Measurements from ENCODE around the gene HSD17B4.
A peak's percentile ranks its signal among the peaks of the same experiment; 100 is the strongest.
"Not testable (repeated sequence)": the region's sequence is repeated elsewhere in the genome, so short reads cannot be mapped to it uniquely, and the experiment has no call there.

HSD17B4 gene, protein sequence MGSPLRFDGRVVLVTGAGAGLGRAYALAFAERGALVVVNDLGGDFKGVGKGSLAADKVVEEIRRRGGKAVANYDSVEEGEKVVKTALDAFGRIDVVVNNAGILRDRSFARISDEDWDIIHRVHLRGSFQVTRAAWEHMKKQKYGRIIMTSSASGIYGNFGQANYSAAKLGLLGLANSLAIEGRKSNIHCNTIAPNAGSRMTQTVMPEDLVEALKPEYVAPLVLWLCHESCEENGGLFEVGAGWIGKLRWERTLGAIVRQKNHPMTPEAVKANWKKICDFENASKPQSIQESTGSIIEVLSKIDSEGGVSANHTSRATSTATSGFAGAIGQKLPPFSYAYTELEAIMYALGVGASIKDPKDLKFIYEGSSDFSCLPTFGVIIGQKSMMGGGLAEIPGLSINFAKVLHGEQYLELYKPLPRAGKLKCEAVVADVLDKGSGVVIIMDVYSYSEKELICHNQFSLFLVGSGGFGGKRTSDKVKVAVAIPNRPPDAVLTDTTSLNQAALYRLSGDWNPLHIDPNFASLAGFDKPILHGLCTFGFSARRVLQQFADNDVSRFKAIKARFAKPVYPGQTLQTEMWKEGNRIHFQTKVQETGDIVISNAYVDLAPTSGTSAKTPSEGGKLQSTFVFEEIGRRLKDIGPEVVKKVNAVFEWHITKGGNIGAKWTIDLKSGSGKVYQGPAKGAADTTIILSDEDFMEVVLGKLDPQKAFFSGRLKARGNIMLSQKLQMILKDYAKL

GRCh38 chr5:119452373-119453039 is at the start of gene HSD17B4:
Gene HSD17B4 (plus strand): TSS chr5:119452497. CDS start chr5:119452576, 79 bp downstream.
- peak; percentile 73 for DNase-seq

GRCh38 chr5:119402555-119402954 is 49.7 kb upstream of the HSD17B4 start:
- DNase-seq, result no peak

DNA sequence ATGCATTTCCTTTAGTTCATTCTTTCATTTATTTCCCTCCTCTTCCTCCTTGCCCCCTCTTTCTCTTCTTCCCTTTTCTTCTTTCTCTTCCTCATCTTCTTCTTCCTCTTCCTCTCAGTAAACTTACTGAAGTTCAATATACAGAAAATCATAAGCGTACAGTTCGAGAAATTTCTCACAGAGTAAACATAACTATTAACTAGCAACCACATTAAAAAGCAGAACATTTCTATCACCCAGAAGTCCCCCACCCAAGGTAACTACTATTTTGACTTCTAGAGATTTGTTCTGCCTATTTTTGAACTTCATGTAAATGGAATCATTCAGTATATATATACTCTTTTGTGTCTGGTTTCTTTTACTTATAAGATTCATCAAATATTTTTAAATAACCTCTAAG is 48.3 kb upstream of the HSD17B4 start:
- no peak for DNase-seq

GRCh38 chr5:119405419-119405818 is 46.9 kb upstream of the HSD17B4 start:
- no peak for DNase-seq

GRCh38 chr5:119406551-119407110 is 45.7 kb upstream of the HSD17B4 start:
- DNase-seq, result no peak

DNA sequence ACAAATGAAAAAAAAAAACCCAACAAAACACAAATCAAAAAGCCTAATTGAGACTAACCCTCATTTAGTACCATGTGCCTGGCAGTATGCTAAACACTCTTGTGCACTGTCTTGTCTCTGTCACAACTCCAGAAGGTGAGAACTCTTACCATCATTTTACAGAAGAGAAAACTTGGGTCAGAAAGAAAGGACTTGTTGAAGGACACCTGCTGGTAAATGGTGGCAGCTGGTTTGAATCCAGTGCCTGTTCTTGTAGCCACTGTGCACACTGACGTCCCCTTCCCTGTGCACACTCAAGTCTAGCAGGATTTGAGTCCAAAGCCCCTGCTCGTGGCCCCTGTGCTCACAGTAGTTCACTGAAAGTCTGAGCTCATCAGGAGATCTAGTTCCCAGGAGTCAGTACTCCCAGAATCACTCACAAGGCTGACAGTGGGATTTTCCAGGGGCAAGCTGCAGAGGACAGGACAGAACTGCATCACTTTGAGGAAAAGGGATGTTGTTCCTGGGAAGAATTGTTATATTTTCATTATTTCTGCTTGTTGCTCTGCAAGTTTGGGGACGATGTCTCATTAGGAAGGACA is 43.0 kb upstream of the HSD17B4 start:
- DNase-seq, result no peak

DNA sequence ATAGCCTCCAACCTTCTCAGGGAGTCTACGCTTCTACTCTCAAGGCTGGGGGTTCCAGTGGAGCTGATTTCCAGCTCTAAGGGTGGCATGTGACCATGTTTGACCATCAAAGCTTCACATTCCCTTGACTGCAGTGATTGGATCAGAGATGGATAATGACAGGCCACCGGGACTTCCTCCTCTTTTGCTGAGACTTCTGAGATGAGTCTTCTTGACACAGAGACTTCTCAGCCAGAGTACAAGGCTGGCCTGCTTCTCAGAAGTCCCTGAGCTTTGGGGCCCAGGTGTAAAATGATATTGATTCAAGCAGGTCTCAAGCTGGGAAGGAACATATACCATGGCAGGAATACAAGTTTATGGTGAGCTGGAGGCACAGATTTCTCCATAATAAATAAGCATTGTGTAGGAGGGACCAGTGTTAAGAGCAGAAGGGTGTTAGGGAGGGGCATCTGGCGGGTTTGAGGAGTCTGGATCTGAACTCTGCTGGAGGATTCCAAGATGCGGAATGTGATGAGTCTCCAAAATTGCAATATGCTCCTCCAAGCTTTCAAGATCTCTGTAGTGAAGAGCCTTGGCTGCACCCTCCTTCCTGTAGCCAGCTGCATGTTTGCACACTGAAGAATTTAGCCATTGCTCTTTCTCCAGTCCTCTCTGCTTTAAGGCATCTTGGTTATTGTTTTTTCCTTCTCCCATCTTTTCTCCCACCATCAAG is 41.7 kb upstream of the HSD17B4 start:
- no peak for DNase-seq

GRCh38 chr5:119411361-119412278 is 40.7 kb upstream of the HSD17B4 start:
- DNase-seq, result peak; percentile 71

DNA sequence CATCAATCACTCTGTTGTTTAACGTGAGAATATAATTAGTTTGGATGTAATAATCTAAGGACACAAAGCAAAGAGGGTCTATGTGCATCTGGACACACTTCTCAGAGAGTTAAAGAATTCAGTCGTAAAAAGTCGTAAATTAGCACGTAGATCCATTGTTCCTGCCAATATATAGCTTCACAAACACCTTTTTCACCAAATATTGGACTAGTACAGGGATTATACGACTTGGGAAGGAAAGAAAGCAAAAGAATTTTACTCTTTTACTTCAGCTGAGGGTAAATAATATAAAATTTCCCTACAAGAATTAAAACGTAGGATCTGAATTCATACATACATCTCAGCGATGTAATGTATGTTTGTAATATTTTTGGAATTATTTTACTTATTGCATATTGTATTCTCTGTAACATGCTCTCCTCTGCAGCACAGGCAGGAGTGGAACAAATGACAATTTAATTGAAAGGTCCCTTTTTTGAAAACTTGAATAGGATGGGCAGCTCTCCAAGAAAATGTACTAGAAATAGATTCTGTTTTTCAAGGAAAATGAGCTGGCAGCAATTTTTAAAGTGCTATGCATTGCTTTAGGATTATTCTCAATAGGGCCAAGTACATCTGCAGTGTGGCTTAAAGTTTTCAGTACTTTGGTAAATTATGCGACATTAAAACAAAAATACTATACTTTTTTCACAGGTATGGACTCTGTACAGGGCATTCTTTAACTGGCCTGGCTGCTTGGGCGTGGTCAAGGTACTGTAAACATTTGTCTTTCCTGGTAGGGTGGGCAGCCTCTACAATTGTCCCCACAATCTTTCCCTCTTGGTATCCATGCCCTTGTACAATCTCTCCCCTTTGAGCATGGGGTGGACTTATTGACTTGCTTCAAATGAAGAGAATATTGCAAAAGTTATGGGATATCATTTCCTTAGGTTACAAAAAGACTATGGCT is 39.7 kb upstream of the HSD17B4 start:
- DNase-seq, result no peak

DNA sequence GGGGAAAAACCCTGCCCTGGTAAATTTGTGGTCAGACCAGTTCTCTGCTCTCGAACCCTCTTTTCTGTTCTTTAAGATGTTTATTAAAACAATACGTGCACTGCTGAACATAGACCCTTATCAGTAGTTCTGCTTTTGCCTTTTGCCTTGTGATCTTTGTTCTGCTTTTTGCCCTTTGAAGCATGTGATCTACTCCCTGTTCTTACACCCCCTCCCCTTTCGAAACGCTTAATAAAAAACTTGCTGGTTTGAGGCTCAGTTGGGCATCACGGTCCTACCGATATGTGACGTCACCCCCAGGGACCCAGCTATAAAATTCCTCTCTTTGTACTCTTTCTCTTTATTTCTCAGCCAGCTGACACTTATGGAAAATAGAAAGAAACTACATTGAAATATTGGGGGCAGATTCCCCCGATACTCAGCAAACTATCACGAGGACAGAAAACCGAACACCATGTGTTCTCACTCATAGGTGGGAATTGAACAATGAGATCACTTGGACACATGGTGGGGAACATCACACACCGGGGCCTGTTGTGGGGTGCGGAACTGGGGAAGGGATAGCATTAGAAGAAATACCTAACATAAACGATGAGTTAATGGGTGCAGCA is 38.1 kb upstream of the HSD17B4 start:
- not testable (repeated sequence) for DNase-seq

DNA sequence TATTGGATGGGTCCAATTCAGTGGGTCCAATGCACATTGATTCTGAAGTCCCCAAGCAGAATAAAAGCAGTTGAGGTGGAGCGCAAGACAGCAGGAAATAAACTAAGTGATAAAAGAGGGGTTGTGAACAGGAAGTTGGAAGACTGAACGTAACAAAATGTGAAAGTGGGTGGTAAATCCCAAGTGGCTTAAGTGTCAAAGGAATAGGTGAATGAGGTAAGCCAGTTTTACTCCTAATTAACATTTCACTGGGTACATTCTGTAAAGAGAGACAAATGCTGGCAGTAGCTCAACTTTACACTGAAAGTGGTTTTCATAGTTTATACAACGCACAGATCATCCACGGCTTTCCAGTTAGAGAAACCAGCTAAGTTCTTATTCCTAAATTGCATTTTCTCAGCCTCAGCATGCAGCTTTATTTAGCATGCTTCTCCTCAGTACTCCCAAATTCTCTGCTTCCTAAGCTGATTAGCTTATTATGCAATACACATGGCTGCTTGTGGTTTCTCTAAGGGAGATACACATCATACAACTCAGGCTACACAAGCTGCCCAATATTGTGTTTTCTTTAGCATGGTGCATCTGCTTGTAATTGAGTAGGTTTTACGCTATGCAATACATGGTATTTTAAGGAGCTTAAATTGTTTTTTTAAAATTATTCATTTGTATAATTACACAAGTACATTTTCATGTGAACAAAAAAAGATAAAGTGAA is 34.2 kb upstream of the HSD17B4 start:
- DNase-seq, result no peak

DNA sequence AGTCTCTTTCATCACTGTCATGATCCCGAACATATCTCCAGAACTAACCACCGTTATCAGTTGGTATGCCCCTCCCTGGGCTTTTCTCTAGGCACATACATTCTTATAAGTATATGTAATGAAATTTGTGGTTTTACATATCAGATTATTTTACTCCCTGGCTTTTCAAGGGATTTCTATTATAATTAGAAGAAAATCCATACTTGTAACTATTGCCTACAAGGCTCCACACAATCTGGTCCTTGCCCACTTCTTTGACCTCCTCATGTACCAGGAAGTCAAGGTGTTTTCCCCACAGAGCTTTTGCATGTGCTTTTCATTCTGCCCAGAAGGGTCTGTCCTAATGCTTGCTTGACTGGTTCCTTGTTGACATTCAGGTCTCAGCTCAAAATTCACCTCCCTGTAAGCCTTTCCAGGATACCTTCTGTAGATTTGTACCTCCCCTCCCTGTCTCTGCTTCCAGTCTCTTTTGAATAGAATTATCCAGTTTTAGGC is 33.6 kb upstream of the HSD17B4 start:
- DNase-seq, result no peak

DNA sequence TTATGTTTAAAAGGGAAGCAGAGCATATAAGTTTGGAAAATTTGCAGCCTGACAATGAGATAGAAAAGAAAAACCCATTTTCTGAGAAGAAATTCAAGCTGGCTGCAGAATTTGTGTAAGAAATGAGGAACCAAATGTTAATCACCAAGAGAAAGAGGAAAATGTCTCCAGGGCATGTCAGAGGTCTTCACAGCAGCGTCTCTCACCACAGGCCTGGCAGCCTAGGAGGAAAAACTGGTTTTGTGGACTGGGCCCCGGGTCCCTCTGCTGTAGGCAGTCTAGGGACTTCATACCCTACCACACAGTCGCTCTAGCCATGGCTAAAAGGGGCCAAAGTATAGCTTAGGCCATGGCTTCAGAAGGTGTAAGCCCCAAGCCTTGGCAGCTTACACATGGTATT is 32.1 kb upstream of the HSD17B4 start:
- DNase-seq, result no peak

DNA sequence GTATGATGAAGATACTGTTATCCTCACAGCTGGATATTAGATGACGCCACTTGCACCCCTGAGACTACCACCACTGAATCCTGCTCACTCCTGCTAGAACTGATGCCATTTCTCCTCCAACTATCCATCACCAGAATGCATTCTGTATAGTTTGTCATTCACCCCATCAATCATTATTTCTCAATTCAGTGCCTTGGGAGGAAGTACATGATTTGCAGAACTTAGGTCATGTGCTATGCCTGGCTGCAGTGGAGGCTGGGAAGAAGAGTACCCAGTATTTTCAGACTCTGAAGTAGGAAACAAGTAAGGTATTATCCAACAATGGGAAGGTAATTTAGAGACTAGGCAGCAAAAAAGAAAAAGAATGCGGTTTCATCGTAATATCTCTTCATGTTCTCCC is 26.2 kb upstream of the HSD17B4 start:
- DNase-seq, result no peak

DNA sequence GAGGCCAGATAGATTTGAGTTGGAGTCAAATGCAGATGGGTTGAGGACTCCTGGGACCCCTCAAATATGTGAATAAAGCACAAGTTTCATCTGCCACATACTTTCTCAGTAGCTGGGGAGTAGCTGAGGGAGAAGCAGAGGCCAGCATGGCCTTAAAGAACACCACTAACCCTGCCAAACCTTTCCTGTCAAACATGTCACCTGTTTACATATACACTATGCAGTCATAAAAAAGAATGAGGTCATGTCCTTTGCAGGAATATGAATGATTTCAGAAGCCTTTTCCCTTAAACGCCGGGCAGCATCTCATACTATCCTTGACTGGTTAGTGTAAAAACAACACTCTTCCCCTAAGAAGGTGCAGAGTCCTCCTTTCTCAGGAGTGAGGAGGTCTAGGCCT is 25.2 kb upstream of the HSD17B4 start:
- DNase-seq, result no peak

- not testable (repeated sequence) for DNase-seq
Measured at GRCh38 chr5:119427596-119427995, 24.7 kb upstream of the HSD17B4 start.

GRCh38 chr5:119428166-119428565 is 24.1 kb upstream of the HSD17B4 start:
- not testable (repeated sequence) for DNase-seq

- DNase-seq, result not testable (repeated sequence)
Measured at GRCh38 chr5:119428574-119428973, 23.7 kb upstream of the HSD17B4 start.
